Measurements from ENCODE around the gene ZNF550. TPM values are rescaled to one million over a fixed set of nuclear protein-coding genes. Genes with fewer than 3 reads are reported as not detected.

Gene ZNF550
- total RNA-seq, 1 donor from 2014 or later = 10.4 TPM

DNA sequence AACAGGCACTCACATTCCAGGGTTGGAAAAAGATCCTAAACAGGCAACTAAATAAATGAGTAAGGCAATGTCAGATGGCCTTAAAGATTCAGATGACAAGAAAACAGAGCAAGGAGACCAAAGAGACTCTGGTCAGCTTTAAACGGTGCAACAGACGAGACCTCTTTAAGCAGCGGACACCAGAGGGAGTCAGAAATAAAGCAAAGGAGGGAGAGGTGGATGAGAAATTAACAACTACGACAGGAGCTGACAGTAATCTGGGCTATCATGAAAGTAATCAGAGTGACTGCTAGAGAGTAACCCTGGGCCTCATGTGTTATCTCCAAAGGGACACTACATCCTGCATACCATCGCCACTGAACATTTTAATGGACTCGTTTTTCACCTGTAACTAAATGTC, 1.1 kb downstream of the ZNF550 start:
- DNase-seq (ENCODE audit: low read depth, low spot score) = no peak
- TF ChIP-seq CTCF (conservative IDR thresholded peaks at IDR 0.05) = no peak
- Mint-ChIP-seq H3K27me3 (ENCODE audit: low read depth) (peaks cover 4% of the 10 kb centered on the region), H3K4me3 (peak overlapping the region; percentile 97), H3K27ac (ENCODE audit: unreplicated experiment) (no peak overlapping the region), H3K36me3 (ENCODE audit: low read depth) (peaks cover 53% of the 10 kb centered on the region), H3K4me1 (peaks cover 23% of the 10 kb centered on the region), H3K9me3 (peaks cover 23% of the 10 kb centered on the region)

GRCh38 chr19:57557659-57558058, 2.0 kb downstream of the ZNF550 start:
- no peak for TF ChIP-seq CTCF (conservative IDR thresholded peaks at IDR 0.05)
- Mint-ChIP-seq H3K27me3 (ENCODE audit: low read depth) (peaks cover 3% of the 10 kb centered on the region), H3K36me3 (ENCODE audit: low read depth) (peaks cover 59% of the 10 kb centered on the region), H3K4me1 (peaks cover 23% of the 10 kb centered on the region), H3K9me3 (peaks cover 24% of the 10 kb centered on the region), H3K27ac (ENCODE audit: unreplicated experiment) (no peak overlapping the region), H3K4me3 (peak overlapping the region; percentile 97)
- DNase-seq (ENCODE audit: low read depth, low spot score) = no peak

GRCh38 chr19:57552432-57552831, 7.2 kb downstream of the ZNF550 start:
- DNase-seq (ENCODE audit: low read depth, low spot score) = no peak
- peaks cover 94% of the 10 kb centered on the region for H3K36me3 Mint-ChIP-seq (ENCODE audit: low read depth)
- H3K9me3 Mint-ChIP-seq = peaks cover 31% of the 10 kb centered on the region
- H3K4me3 Mint-ChIP-seq = no peak overlapping the region
- H3K4me1 Mint-ChIP-seq = no peaks in the 10 kb centered on the region
- H3K27me3 Mint-ChIP-seq (ENCODE audit: low read depth) = no peaks in the 10 kb centered on the region
- TF ChIP-seq CTCF (conservative IDR thresholded peaks at IDR 0.05) = no peak
- no peak overlapping the region for H3K27ac Mint-ChIP-seq (ENCODE audit: unreplicated experiment)

GRCh38 chr19:57546513-57546912, 13.2 kb downstream of the ZNF550 start:
- Mint-ChIP-seq H3K27me3 (ENCODE audit: low read depth) (no peaks in the 10 kb centered on the region), H3K36me3 (ENCODE audit: low read depth) (peaks cover 95% of the 10 kb centered on the region), H3K9me3 (peaks cover 44% of the 10 kb centered on the region), H3K4me1 (no peaks in the 10 kb centered on the region), H3K4me3 (no peak overlapping the region), H3K27ac (ENCODE audit: unreplicated experiment) (no peak overlapping the region)
- DNase-seq (ENCODE audit: low read depth, low spot score) = no peak
- no peak for TF ChIP-seq CTCF (conservative IDR thresholded peaks at IDR 0.05)

DNA sequence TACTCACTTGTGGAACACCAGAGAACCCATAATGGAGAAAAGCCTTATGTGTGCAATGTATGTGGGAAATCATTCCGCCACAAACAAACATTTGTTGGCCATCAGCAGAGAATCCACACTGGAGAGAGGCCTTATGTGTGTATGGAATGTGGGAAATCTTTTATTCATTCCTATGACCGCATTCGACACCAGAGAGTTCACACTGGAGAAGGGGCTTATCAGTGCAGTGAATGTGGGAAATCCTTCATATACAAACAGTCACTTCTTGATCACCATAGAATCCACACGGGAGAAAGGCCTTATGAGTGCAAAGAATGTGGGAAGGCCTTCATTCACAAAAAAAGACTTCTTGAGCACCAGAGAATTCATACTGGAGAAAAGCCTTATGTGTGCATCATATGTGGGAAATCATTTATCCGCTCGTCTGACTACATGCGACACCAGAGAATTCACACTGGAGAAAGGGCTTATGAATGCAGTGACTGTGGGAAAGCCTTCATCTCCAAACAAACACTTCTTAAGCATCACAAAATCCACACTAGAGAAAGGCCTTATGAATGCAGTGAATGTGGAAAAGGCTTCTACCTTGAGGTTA, 21.6 kb downstream of the ZNF550 start:
- Mint-ChIP-seq H3K4me1 (no peaks in the 10 kb centered on the region), H3K4me3 (peak overlapping the region; percentile 19), H3K27ac (ENCODE audit: unreplicated experiment) (no peak overlapping the region), H3K9me3 (peaks cover 55% of the 10 kb centered on the region), H3K36me3 (ENCODE audit: low read depth) (peaks cover 93% of the 10 kb centered on the region), H3K27me3 (ENCODE audit: low read depth) (no peaks in the 10 kb centered on the region)
- no peak for TF ChIP-seq CTCF (conservative IDR thresholded peaks at IDR 0.05)
- DNase-seq (ENCODE audit: low read depth, low spot score) = no peak

Data from neural crest cell (in vitro differentiated cells).